Measurements from ENCODE around the gene XPOT.

DNA sequence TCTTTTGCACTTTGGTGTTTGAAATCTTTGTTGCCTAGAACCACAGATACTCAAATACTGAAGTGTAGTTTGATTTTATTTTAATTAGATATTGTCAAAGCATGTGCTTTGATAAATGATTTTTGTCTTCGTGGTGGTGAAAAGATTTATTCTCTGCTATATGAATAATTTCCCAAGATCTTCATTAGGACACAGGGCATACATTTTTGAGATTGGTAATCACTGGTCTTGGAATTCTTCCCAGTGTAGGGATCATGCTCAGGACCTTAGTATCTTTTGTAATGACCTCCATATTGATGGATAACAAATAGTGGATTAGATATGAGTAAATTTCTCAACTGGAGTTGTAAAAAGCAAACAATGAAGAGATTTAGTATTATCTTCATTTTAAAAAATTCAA lies 76.0 kb downstream of the XPOT start:
- TF ChIP-seq POLR2A (IDR thresholded peaks at IDR 0.05) (no peak), POLR2AphosphoS5 (IDR thresholded peaks at IDR 0.05) (no peak)
- TF ChIP-seq, protein P1, sequence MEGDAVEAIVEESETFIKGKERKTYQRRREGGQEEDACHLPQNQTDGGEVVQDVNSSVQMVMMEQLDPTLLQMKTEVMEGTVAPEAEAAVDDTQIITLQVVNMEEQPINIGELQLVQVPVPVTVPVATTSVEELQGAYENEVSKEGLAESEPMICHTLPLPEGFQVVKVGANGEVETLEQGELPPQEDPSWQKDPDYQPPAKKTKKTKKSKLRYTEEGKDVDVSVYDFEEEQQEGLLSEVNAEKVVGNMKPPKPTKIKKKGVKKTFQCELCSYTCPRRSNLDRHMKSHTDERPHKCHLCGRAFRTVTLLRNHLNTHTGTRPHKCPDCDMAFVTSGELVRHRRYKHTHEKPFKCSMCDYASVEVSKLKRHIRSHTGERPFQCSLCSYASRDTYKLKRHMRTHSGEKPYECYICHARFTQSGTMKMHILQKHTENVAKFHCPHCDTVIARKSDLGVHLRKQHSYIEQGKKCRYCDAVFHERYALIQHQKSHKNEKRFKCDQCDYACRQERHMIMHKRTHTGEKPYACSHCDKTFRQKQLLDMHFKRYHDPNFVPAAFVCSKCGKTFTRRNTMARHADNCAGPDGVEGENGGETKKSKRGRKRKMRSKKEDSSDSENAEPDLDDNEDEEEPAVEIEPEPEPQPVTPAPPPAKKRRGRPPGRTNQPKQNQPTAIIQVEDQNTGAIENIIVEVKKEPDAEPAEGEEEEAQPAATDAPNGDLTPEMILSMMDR (IDR thresholded peaks at IDR 0.05) = no peak
